Ammon's horn (tissue), 1 donor: ENCODE results near the gene CDH2.

ENCODE experiments used
- DNase-seq: peaks from one replicate; pipeline ENCODE4 v3.0.0-alpha.2; 2016; ENCODE audit warnings: low spot score

The CDH2 gene

GRCh38 chr18:28127763-28128658 is 48.9 kb downstream of the CDH2 start:
- DNase-seq: no peak

DNA sequence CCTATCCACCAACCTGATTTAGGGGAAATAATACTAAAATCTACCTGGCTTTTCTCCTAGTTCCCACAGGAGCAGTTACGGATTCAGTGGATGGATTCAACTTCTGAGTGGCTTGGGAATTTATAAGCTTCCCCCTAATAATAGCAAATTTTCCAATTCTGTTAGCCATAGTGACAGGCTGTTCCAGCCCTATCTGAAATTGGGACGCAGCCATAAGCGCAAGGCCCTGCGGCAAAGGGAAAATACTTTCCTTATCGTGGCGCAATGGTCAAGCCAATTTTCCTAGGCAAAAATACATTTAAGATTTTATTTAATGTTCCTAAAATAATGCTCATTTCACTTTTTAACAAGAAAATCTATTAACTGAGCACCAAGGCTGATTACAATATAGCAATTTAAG is 49.7 kb downstream of the CDH2 start:
- no peak for DNase-seq

DNA sequence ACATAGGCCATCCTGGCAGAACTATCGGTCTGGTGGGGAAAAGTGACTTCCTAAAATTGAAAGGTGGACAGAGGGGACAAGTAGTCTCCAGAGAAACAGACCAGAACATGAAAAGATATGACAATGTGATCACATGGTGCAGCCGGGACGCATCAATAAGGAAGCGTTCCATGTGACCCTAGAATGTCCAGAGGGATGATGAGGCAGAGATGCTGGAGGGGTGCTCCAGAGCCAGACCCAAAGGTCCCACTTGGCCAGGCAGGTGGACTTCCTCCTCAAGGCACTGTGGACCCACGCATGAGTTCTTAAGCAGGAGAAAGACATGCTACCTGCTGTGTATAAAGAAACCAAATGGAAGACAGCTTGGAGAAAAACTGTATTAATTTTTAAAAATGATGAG is 50.2 kb downstream of the CDH2 start:
- no peak for DNase-seq

- DNase-seq: no peak
These were observed 51.9 kb downstream of the CDH2 start for GRCh38 chr18:28125051-28125450.

DNA sequence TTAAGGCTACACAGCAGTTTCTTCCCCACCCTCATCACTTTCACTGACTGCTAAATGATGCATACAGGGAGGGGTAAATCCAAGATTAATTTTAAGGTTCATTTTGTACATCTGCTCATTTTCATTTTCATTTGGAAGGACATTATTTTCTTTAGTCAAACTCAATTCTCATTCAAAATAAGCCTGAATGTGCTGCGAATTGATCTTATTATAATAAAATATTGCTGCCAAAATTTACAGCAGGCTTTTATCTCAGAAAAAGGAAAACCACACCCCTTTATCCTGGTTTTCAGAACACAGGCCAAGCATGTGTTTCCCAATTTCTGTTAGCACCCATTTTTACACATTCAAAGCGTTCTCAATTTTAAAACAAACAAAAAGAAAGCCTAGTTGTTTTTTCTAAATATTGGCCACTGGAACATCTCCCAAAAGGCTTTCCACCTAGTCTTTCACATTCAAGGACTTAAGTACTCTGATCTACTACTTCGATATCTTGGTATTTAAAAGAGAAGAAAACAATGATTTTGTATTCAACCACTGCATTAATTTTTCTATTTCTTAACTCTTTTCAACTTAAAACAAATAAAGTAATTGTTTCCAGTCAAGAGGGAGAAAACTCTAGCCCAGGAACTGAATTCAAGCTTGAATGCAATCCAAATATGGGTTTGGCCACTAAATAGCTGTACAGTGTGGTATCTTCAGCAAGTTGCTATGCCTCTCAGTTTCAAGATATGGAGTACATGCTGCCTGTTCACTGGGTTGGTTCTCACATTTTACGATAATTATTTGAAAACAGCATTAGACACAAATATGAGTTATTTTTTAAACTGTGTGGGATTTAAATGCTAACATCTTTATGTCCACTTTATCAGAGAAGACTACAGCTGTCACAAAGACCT is 52.5 kb downstream of the CDH2 start:
- no peak for DNase-seq

- peak; percentile 45 for DNase-seq
These were observed 53.4 kb downstream of the CDH2 start for GRCh38 chr18:28123401-28124030.

GRCh38 chr18:28120828-28121515 is 56.0 kb downstream of the CDH2 start:
- no peak for DNase-seq

- DNase-seq: no peak
These were observed 60.5 kb downstream of the CDH2 start for GRCh38 chr18:28116461-28116860.

GRCh38 chr18:28115149-28115550 is 61.8 kb downstream of the CDH2 start:
- DNase-seq: no peak

GRCh38 chr18:28114472-28114871 is 62.5 kb downstream of the CDH2 start:
- DNase-seq: no peak

GRCh38 chr18:28113271-28114029 is 63.5 kb downstream of the CDH2 start:
- DNase-seq: no peak

GRCh38 chr18:28112056-28112470 is 64.9 kb downstream of the CDH2 start:
- no peak for DNase-seq

- no peak for DNase-seq
These were observed 66.0 kb downstream of the CDH2 start for GRCh38 chr18:28110924-28111323.

GRCh38 chr18:28109781-28110560 is 67.0 kb downstream of the CDH2 start:
- DNase-seq: no peak

DNA sequence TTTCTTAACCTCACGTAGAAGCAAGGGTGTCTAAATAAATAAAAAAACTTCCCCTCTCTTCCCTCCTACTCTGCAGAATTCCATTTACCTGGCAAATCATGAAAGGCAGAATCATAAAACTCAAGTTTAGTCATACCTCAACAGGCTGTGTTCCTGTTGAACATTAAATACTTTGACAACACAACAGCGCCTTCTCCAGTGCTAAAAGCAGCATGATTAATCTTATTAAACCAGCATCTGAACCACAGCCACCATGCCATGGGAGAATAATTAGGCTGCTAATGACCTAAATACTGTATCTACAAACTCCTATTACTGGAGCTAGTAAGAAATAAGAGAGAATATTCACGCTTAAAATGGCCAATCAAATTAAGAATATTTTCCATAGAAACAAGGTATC is 68.1 kb downstream of the CDH2 start:
- no peak for DNase-seq

DNA sequence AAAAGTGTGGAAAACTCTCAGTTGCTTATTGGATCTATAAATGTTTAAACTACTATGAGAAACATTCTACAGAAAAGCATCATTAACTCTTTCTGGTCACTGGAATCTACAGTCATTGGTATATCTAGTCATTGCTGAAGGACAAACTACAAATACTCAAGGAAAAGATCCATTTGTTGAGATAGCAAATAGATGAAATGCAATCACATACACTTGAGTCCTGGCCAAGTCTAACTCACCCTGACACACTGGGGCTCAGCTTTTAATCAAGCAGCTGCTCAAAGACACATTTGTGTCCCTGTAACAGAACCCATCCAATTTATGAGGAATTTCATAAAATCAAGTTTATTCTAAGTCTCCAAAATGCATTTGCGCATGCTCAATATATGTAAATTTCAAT is 68.7 kb downstream of the CDH2 start:
- no peak for DNase-seq

DNA sequence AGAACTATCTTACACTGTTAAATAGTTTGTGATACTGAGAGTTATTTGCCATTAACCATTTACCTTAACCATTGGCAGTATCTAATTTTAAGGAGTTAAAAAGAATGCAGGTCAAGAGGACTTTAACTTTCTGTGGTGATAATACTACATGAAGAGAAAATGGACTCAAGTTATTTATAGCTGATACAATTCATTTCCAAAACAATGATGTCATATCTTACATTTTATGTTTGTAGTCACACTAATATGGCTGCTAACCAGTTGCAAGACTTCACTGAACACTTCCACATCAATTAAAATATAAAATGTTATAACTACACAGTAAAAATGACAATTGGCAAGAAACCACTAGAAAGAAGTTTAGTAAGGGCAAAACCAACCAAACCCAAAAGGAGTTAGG is 77.7 kb downstream of the CDH2 start:
- no peak for DNase-seq

GRCh38 chr18:28095631-28096030 is 81.3 kb downstream of the CDH2 start:
- no peak for DNase-seq

- no peak for DNase-seq
These were observed 81.9 kb downstream of the CDH2 start for GRCh38 chr18:28095041-28095440.

GRCh38 chr18:28091197-28091596 is 85.7 kb downstream of the CDH2 start:
- no peak for DNase-seq
